Measurements from ENCODE around the gene ELOVL1. TPM values are rescaled to one million over a fixed set of nuclear protein-coding genes. Genes with fewer than 3 reads are reported as not detected.
"Not testable (repeated sequence)": the region's sequence is repeated elsewhere in the genome, so short reads cannot be mapped to it uniquely, and the experiment has no call there.

ELOVL1 gene
- total and polyA plus RNA-seq, 4 donors = 12.8 to 50.3 (median 35.3) TPM

DNA sequence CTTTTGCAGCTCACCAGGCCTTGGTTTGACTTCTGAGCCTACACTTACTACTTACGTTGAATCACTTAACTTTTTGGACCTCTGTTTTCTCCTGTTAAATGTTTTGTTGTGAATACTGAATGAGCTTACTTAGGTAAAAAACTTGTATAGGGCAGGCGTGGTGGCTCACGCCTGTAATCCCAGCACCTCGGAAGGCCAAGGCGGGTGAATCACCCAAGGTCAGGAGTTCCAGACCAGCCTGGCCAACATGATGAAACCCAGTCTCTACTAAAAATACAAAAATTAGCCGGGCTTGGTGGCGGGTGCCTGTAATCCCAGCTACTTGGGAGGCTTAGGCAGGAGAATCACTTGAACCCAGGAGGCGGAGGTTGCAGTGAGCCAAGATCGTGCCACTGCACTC is 32.6 kb upstream of the ELOVL1 start:
- not testable (repeated sequence) for H3K9ac ChIP-seq (ENCODE audit: low read depth in 1 of 2, low read length in 2 of 2); H3K4me1 ChIP-seq (ENCODE audit: control insufficient read depth in 4 of 4, insufficient read depth in 4 of 4, low read length in 3 of 4); H3K27ac ChIP-seq (ENCODE audit: low read depth in 1 of 2, low read length in 2 of 2); H3K4me3 ChIP-seq (ENCODE audit: low read depth in 1 of 3, low read length in 3 of 3); DNase-seq (ENCODE audit: low spot score); H3K27me3 ChIP-seq (ENCODE audit: control insufficient read depth in 4 of 4, insufficient read depth in 4 of 4, low read length in 3 of 4); H3K9me3 ChIP-seq (ENCODE audit: control insufficient read depth in 4 of 4, low read length in 3 of 4)
- 97% methylated on average over 9 of the region's 9 CpGs for WGBS
- peaks cover 4 to 26% (median 14%) of the 10 kb centered on the region in 4 donors for H3K36me3 ChIP-seq (ENCODE audit: control insufficient read depth in 4 of 4, insufficient read depth in 3 of 4, low read depth in 1 of 4, low read length in 3 of 4)

DNA sequence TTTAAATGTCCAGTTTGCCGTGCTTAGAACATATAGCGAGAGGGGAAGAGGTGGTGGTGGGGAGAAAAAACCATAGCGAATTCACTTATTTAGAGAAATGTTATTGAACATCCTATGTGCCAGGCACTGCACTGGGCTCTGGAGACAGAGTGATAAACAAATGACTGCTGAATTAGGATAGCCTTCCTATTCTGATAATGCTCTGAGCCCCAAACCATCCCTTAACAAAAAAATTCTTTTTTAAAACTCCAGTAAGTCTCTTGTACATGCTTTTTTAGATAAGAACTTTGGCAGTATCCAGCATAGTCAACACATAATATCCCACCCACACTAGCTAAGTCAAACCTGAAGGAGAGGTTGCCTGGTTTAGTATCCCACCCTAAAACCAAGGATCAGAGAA is 30.4 kb upstream of the ELOVL1 start:
- 98% methylated on average over 3 of the region's 3 CpGs for WGBS
- H3K4me1 ChIP-seq (ENCODE audit: control insufficient read depth in 4 of 4, insufficient read depth in 4 of 4, low read length in 3 of 4) = no peaks in the 10 kb centered on the region
- peaks cover 0 to 8% (median 6%) of the 10 kb centered on the region in 4 donors for H3K36me3 ChIP-seq (ENCODE audit: control insufficient read depth in 4 of 4, insufficient read depth in 3 of 4, low read depth in 1 of 4, low read length in 3 of 4)
- no peaks in the 10 kb centered on the region for H3K9me3 ChIP-seq (ENCODE audit: control insufficient read depth in 4 of 4, low read length in 3 of 4)
- no peak overlapping the region for H3K9ac ChIP-seq (ENCODE audit: low read depth in 1 of 2, low read length in 2 of 2)
- TF ChIP-seq TAF1 (conservative IDR thresholded peaks at IDR 0.05) = no peak
- H3K4me3 ChIP-seq (ENCODE audit: low read depth in 1 of 3, low read length in 3 of 3) = no peak overlapping the region
- no peaks in the 10 kb centered on the region for H3K27me3 ChIP-seq (ENCODE audit: control insufficient read depth in 4 of 4, insufficient read depth in 4 of 4, low read length in 3 of 4)
- no peak for DNase-seq (ENCODE audit: low spot score)
- H3K27ac ChIP-seq (ENCODE audit: low read depth in 1 of 2, low read length in 2 of 2) = no peak overlapping the region

DNA sequence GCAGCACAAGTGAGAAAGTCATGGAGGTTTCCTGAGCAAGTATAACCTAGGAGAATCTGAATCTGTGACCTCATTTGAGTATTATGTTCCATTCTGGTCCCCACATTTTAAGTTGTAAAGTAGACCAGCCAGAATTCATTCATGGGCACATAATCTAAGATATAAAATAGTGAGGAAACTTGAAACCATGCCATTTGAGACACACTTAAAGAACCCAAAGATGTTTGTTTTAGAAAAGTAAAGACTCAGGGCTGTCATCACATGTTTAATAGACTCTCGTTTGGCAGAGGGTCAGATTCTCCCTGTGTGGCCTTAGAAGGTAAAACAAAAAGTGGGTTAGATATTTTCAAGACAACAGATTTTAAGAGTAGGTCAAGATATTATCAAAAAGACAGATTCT is 28.2 kb upstream of the ELOVL1 start:
- 84% methylated on average over 1 of the region's 1 CpG for WGBS
- Histone ChIP-seq H3K4me1 (ENCODE audit: control insufficient read depth in 4 of 4, insufficient read depth in 4 of 4, low read length in 3 of 4) (peaks cover 0 to 2% (median 0%) of the 10 kb centered on the region in 4 donors), H3K9ac (ENCODE audit: low read depth in 1 of 2, low read length in 2 of 2) (no peak overlapping the region), H3K36me3 (ENCODE audit: control insufficient read depth in 4 of 4, insufficient read depth in 3 of 4, low read depth in 1 of 4, low read length in 3 of 4) (peaks cover 0 to 6% (median 5%) of the 10 kb centered on the region in 4 donors), H3K9me3 (ENCODE audit: control insufficient read depth in 4 of 4, low read length in 3 of 4) (no peaks in the 10 kb centered on the region), H3K27ac (ENCODE audit: low read depth in 1 of 2, low read length in 2 of 2) (no peak overlapping the region), H3K27me3 (ENCODE audit: control insufficient read depth in 4 of 4, insufficient read depth in 4 of 4, low read length in 3 of 4) (no peaks in the 10 kb centered on the region), H3K4me3 (ENCODE audit: low read depth in 1 of 3, low read length in 3 of 3) (no peak overlapping the region)
- no peak for DNase-seq (ENCODE audit: low spot score)
- TF ChIP-seq JUND (IDR thresholded peaks at IDR 0.05) (no peak), FOXA1 (IDR thresholded peaks at IDR 0.05) (no peak), RAD21 (IDR thresholded peaks at IDR 0.05) (no peak), EGR1 (IDR thresholded peaks at IDR 0.05; ENCODE audit: low read depth in 2 of 2) (no peak), GABPA (IDR thresholded peaks at IDR 0.05 in 1 of 2, conservative IDR thresholded peaks at IDR 0.05 in 1 of 2) (no peak), HNF4G (IDR thresholded peaks at IDR 0.05) (no peak), SP1 (IDR thresholded peaks at IDR 0.05) (no peak), FOXA2 (IDR thresholded peaks at IDR 0.05) (no peak), RXRA (IDR thresholded peaks at IDR 0.05) (no peak), NR2F2 (IDR thresholded peaks at IDR 0.05) (no peak), TAF1 (conservative IDR thresholded peaks at IDR 0.05) (no peak), HNF4A (conservative IDR thresholded peaks at IDR 0.05) (no peak), YY1 (IDR thresholded peaks at IDR 0.05) (no peak)
- TF ChIP-seq, protein P1, sequence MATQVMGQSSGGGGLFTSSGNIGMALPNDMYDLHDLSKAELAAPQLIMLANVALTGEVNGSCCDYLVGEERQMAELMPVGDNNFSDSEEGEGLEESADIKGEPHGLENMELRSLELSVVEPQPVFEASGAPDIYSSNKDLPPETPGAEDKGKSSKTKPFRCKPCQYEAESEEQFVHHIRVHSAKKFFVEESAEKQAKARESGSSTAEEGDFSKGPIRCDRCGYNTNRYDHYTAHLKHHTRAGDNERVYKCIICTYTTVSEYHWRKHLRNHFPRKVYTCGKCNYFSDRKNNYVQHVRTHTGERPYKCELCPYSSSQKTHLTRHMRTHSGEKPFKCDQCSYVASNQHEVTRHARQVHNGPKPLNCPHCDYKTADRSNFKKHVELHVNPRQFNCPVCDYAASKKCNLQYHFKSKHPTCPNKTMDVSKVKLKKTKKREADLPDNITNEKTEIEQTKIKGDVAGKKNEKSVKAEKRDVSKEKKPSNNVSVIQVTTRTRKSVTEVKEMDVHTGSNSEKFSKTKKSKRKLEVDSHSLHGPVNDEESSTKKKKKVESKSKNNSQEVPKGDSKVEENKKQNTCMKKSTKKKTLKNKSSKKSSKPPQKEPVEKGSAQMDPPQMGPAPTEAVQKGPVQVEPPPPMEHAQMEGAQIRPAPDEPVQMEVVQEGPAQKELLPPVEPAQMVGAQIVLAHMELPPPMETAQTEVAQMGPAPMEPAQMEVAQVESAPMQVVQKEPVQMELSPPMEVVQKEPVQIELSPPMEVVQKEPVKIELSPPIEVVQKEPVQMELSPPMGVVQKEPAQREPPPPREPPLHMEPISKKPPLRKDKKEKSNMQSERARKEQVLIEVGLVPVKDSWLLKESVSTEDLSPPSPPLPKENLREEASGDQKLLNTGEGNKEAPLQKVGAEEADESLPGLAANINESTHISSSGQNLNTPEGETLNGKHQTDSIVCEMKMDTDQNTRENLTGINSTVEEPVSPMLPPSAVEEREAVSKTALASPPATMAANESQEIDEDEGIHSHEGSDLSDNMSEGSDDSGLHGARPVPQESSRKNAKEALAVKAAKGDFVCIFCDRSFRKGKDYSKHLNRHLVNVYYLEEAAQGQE (IDR thresholded peaks at IDR 0.05) = no peak
- TF ChIP-seq, protein P2, sequence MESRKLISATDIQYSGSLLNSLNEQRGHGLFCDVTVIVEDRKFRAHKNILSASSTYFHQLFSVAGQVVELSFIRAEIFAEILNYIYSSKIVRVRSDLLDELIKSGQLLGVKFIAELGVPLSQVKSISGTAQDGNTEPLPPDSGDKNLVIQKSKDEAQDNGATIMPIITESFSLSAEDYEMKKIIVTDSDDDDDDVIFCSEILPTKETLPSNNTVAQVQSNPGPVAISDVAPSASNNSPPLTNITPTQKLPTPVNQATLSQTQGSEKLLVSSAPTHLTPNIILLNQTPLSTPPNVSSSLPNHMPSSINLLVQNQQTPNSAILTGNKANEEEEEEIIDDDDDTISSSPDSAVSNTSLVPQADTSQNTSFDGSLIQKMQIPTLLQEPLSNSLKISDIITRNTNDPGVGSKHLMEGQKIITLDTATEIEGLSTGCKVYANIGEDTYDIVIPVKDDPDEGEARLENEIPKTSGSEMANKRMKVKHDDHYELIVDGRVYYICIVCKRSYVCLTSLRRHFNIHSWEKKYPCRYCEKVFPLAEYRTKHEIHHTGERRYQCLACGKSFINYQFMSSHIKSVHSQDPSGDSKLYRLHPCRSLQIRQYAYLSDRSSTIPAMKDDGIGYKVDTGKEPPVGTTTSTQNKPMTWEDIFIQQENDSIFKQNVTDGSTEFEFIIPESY (IDR thresholded peaks at IDR 0.05) = no peak
- TF ChIP-seq, protein P3, sequence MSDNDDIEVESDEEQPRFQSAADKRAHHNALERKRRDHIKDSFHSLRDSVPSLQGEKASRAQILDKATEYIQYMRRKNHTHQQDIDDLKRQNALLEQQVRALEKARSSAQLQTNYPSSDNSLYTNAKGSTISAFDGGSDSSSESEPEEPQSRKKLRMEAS (IDR thresholded peaks at IDR 0.05) = no peak
- TF ChIP-seq, protein P4, sequence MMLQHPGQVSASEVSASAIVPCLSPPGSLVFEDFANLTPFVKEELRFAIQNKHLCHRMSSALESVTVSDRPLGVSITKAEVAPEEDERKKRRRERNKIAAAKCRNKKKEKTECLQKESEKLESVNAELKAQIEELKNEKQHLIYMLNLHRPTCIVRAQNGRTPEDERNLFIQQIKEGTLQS (IDR thresholded peaks at IDR 0.05) = no peak
- TF ChIP-seq, protein P5, sequence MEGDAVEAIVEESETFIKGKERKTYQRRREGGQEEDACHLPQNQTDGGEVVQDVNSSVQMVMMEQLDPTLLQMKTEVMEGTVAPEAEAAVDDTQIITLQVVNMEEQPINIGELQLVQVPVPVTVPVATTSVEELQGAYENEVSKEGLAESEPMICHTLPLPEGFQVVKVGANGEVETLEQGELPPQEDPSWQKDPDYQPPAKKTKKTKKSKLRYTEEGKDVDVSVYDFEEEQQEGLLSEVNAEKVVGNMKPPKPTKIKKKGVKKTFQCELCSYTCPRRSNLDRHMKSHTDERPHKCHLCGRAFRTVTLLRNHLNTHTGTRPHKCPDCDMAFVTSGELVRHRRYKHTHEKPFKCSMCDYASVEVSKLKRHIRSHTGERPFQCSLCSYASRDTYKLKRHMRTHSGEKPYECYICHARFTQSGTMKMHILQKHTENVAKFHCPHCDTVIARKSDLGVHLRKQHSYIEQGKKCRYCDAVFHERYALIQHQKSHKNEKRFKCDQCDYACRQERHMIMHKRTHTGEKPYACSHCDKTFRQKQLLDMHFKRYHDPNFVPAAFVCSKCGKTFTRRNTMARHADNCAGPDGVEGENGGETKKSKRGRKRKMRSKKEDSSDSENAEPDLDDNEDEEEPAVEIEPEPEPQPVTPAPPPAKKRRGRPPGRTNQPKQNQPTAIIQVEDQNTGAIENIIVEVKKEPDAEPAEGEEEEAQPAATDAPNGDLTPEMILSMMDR (IDR thresholded peaks at IDR 0.05; ENCODE audit: low read depth, low read length, missing input control) = no peak
